Activated CD4-positive, alpha-beta T cell treated with anti-CD3 and anti-CD28 coated beads, Interleukin-2, amount 50 U/mL, for 48 hours (primary cell): ENCODE results near the gene MAPK10.

Source experiments
- DNase-seq, 2 experiments: peaks; one replicate each; pipeline ENCODE4 v3.0.0-alpha.2; 2020

MAPK10 gene

GRCh38 chr4:86359944-86360478, at the start of gene MAPK10:
MAPK10 (minus strand) TSS chr4:86360053.
- peak; percentile 7 to 18 for DNase-seq

- no peak for DNase-seq
These were observed 43.7 kb upstream of the MAPK10 start for GRCh38 chr4:86403575-86403974.

GRCh38 chr4:86401826-86402225, 42.0 kb upstream of the MAPK10 start:
- DNase-seq = no peak

- no peak for DNase-seq
These were observed 40.4 kb upstream of the MAPK10 start for GRCh38 chr4:86400216-86400615.

- no peak for DNase-seq
These were observed 38.3 kb upstream of the MAPK10 start for GRCh38 chr4:86398187-86398586.

GRCh38 chr4:86393749-86394148, 33.9 kb upstream of the MAPK10 start:
- DNase-seq = no peak

GRCh38 chr4:86389664-86390063, 29.8 kb upstream of the MAPK10 start:
- DNase-seq = no peak

- DNase-seq = no peak
These were observed 28.4 kb upstream of the MAPK10 start for GRCh38 chr4:86388252-86388651.

- DNase-seq = no peak
These were observed 27.1 kb upstream of the MAPK10 start for GRCh38 chr4:86386817-86387415.

GRCh38 chr4:86386201-86386600, 26.3 kb upstream of the MAPK10 start:
- no peak for DNase-seq

GRCh38 chr4:86381431-86381830, 21.6 kb upstream of the MAPK10 start:
- DNase-seq = no peak

GRCh38 chr4:86380181-86380724, 20.4 kb upstream of the MAPK10 start:
- no peak for DNase-seq

- no peak for DNase-seq
These were observed 17.0 kb upstream of the MAPK10 start for GRCh38 chr4:86376850-86377249.

- no peak for DNase-seq
These were observed 8.6 kb upstream of the MAPK10 start for GRCh38 chr4:86368433-86368832.

GRCh38 chr4:86367577-86367976, 7.7 kb upstream of the MAPK10 start:
- no peak for DNase-seq

- DNase-seq = no peak
These were observed 7.1 kb upstream of the MAPK10 start for GRCh38 chr4:86366920-86367319.

- no peak for DNase-seq
These were observed 2.7 kb upstream of the MAPK10 start for GRCh38 chr4:86362510-86362909.

- DNase-seq = no peak
These were observed 1.6 kb downstream of the MAPK10 start for GRCh38 chr4:86358257-86358656.

- DNase-seq = no peak
These were observed 2.2 kb downstream of the MAPK10 start for GRCh38 chr4:86357608-86358007.

- no peak for DNase-seq
These were observed 3.2 kb downstream of the MAPK10 start for GRCh38 chr4:86356425-86357210.

- DNase-seq = no peak
These were observed 5.5 kb downstream of the MAPK10 start for GRCh38 chr4:86354390-86354789.

- DNase-seq = no peak
These were observed 13.5 kb downstream of the MAPK10 start for GRCh38 chr4:86346320-86346719.

GRCh38 chr4:86344127-86344526, 15.7 kb downstream of the MAPK10 start:
- no peak for DNase-seq

GRCh38 chr4:86338989-86339388, 20.9 kb downstream of the MAPK10 start:
- DNase-seq = no peak
